GM12878 (cell line): Measurements from ENCODE around the gene SHISA2. TPM values are rescaled to one million over a fixed set of nuclear protein-coding genes. Genes with fewer than 3 reads are reported as not detected.

ENCODE experiments used
- ATAC-seq: fragments of 200-7000 bp; cut with Tn5 transposase; 3 replicates; pipeline ENCODE4 v1.9.1; 2020; ENCODE audit warnings: mild to moderate bottlenecking, moderate library complexity
- BruUV-seq: library from RNA; stranded (reverse); fragments of 400-500 nt; replicated peaks from 2 replicates; lab custom pipeline; 2021; lab: Mats Ljungman, UMichigan
- CTCF ChIA-PET: fragments of 300-600 bp; sonication (Branson Sonifier 250); formaldehyde crosslinking; extraction: SDS; loops from one replicate; lab custom pipeline; 2021; ENCODE audit warnings: inconsistent platforms; lab: Yijun Ruan, JAX
- POLR2A ChIA-PET: fragments of 350-600 bp; formaldehyde crosslinking; extraction: SDS; loops from one replicate; lab custom pipeline; 2021; ENCODE audit warnings: inconsistent platforms; lab: Charles Lee
- RAD21 ChIA-PET: fragments of 300-600 bp; sonication (Branson Sonifier 250); formaldehyde crosslinking; loops from one replicate; lab custom pipeline; 2023; ENCODE audit warnings: antibody characterized with exemption; ENCODE audit not compliant: unreplicated experiment; lab: Charles Lee
- SMC1A ChIA-PET: fragments of 300-600 bp; sonication (Branson Sonifier 250); formaldehyde crosslinking; loops from one replicate; lab custom pipeline; 2023; ENCODE audit not compliant: unreplicated experiment, uncharacterized antibody; lab: Charles Lee
- DNase-seq: peaks from one replicate; pipeline ENCODE4 v3.0.0-alpha.2; 2011; ENCODE audit warnings: low read depth, low spot score
- FAIRE-seq: peaks from 3 replicates; lab custom pipeline; 2011; peaks lifted over from hg19 to GRCh38; lab: Jason Lieb, UNC
- H2AFZ ChIP-seq: 2 replicates; pipeline ENCODE4 v1.6.0; 2011; ENCODE audit warnings: low read depth, low read length, control low read depth; ENCODE audit not compliant: control insufficient read depth
- H3K27ac ChIP-seq: 2 replicates; pipeline ENCODE4 v1.5.1; 2011; ENCODE audit warnings: control low read depth; ENCODE audit not compliant: control insufficient read depth, insufficient read depth
- H3K27me3 ChIP-seq, 2 experiments: replicated peaks in 1 of 2; 2 replicates each; pipeline versions ENCODE4 v1.6.0 to v1.6.1; 2011; ENCODE audit warnings: low read length in 1 of 2; ENCODE audit not compliant: control insufficient read depth in 2 of 2, insufficient read depth in 2 of 2
- H3K36me3 ChIP-seq, 2 experiments: 2 replicates each; pipeline ENCODE4 v1.5.1; 2011; ENCODE audit warnings: low read length in 1 of 2; ENCODE audit not compliant: control insufficient read depth in 2 of 2, insufficient read depth in 2 of 2
- H3K4me1 ChIP-seq: 2 replicates; pipeline ENCODE4 v1.6.1; 2011; ENCODE audit warnings: mild to moderate bottlenecking, low read length, moderate library complexity, mixed read lengths; ENCODE audit not compliant: control insufficient read depth, insufficient read depth
- H3K4me2 ChIP-seq: 2 replicates; pipeline ENCODE4 v1.6.0; 2011; ENCODE audit warnings: control low read depth; ENCODE audit not compliant: control insufficient read depth, insufficient read depth
- H3K4me3 ChIP-seq: fragments of 200-600 bp; sonication (generic); 2 replicates; pipeline ENCODE4 v1.5.1; 2016
- H3K79me2 ChIP-seq: 2 replicates; pipeline ENCODE4 v1.6.0; 2011; ENCODE audit warnings: low read length; ENCODE audit not compliant: control insufficient read depth, insufficient read depth
- H3K9ac ChIP-seq: 2 replicates; pipeline ENCODE4 v1.8.0; 2011; ENCODE audit warnings: low read length, control low read depth, mixed read lengths; ENCODE audit not compliant: control insufficient read depth, insufficient read depth
- H3K9me3 ChIP-seq: replicated peaks from 3 replicates; pipeline ENCODE4 v1.5.1; 2011; ENCODE audit warnings: mild to moderate bottlenecking, low read length; ENCODE audit not compliant: control insufficient read depth, insufficient read depth
- H4K20me1 ChIP-seq: 2 replicates; pipeline ENCODE4 v1.6.0; 2011; ENCODE audit not compliant: control insufficient read depth, insufficient read depth
- ATF7 ChIP-seq: fragments of 450-650 bp; IDR thresholded peaks from 2 replicates; pipeline ENCODE4 v1.6.1; 2016; ENCODE audit warnings: low read depth, mild to moderate bottlenecking
- CHD4 ChIP-seq: fragments of 200-600 bp; sonication (generic); IDR thresholded peaks from 2 replicates; pipeline ENCODE4 v1.6.1; 2016; ENCODE audit warnings: mild to moderate bottlenecking
- FOXM1 ChIP-seq: IDR thresholded peaks from 2 replicates; pipeline ENCODE4 v1.6.1; 2012; ENCODE audit warnings: low read depth, mild to moderate bottlenecking, inconsistent platforms, low read length, moderate library complexity
- HSF1 ChIP-seq: fragments of 150-350 bp; IDR thresholded peaks from 2 replicates; pipeline ENCODE4 v1.6.1; 2014; ENCODE audit warnings: mild to moderate bottlenecking, low read depth, low read length
- NRF1 ChIP-seq: conservative IDR thresholded peaks from 2 replicates; pipeline ENCODE4 v1.6.1; 2011; ENCODE audit warnings: mild to moderate bottlenecking, low read depth, low read length, improper control_type of control experiment
- POLR2A ChIP-seq: IDR thresholded peaks from 2 replicates; pipeline ENCODE4 v1.6.1; 2011; ENCODE audit warnings: low read depth, mild to moderate bottlenecking, low read length
- POLR2AphosphoS5 ChIP-seq: IDR thresholded peaks from 2 replicates; pipeline ENCODE4 v1.6.1; 2011; ENCODE audit warnings: mild to moderate bottlenecking, low read length, inconsistent platforms
- SP1 ChIP-seq: IDR thresholded peaks from one replicate; pipeline ENCODE4 v1.6.1; 2011; ENCODE audit warnings: low read depth, low read length
- SPI1 ChIP-seq: IDR thresholded peaks from 2 replicates; pipeline ENCODE4 v1.6.1; 2011; ENCODE audit warnings: low read depth, mild to moderate bottlenecking, low read length, moderate library complexity, borderline replicate concordance; ENCODE audit not compliant: insufficient read depth
- SUPT20H ChIP-seq: IDR thresholded peaks from 2 replicates; pipeline ENCODE4 v1.6.1; 2011; ENCODE audit warnings: low read depth, mild to moderate bottlenecking, low read length, moderate library complexity, borderline replicate concordance; ENCODE audit not compliant: control insufficient read depth
- SUZ12 ChIP-seq: fragments of 200-600 bp; sonication (generic); IDR thresholded peaks from one replicate; pipeline ENCODE4 v1.6.1; 2018; ENCODE audit warnings: antibody characterized with exemption, mild to moderate bottlenecking; ENCODE audit not compliant: unreplicated experiment
- TCF12 ChIP-seq: IDR thresholded peaks from 2 replicates; pipeline ENCODE4 v1.6.1; 2011; ENCODE audit warnings: low read depth, mild to moderate bottlenecking, low read length
- ZBTB11 ChIP-seq: fragments of 450-650 bp; formaldehyde crosslinking; IDR thresholded peaks from 2 replicates; pipeline ENCODE4 v1.5.0; 2022; ENCODE audit warnings: mild to moderate bottlenecking, missing genetic modification characterization
- ZNF24 ChIP-seq: fragments of 450-650 bp; IDR thresholded peaks from 2 replicates; pipeline ENCODE4 v1.6.1; 2017; ENCODE audit warnings: antibody characterized with exemption, mild to moderate bottlenecking
- WGBS: methylation state at CpG from one replicate; pipeline ENCODE4 v1.1.6; 2016; ENCODE audit warnings: low lambda C conversion rate; ENCODE audit not compliant: insufficient replicate concordance, insufficient coverage; ENCODE audit errors: missing lambda C conversion rate; 5-methylcytosine and 5-hydroxymethylcytosine counted together
- in situ Hi-C: fragments of 300-500 bp; cut with MboI; formaldehyde crosslinking; loops from 9 replicates; pipeline ENCODE4 v1.14.3; 2018; ENCODE audit warnings: mixed read lengths
- intact Hi-C: fragments of 100-400 bp; cut with micrococcal nuclease; formaldehyde crosslinking; loops from one replicate; pipeline ENCODE4 v1.14.2; 2022; ENCODE audit not compliant: unreplicated experiment
- polyA plus RNA-seq, 11 experiments: library from polyadenylated mRNA; depleted of rRNA in 4 of 11; unstranded in 6 of 11; stranded (reverse) in 5 of 11; fragments of >200 nt; fragmentation: Nextera tagmentation in 4 of 11; fragmentation: Illumina TruSeq in 1 of 11; extraction: Ambion mirVana in 4 of 11; extraction: Trizol in 1 of 11; gene quantifications; 1 replicate in 1 of 11; 2 replicates in 10 of 11; pipeline versions ENCODE4 v1.2.1 to v1.2.3, GENCODE V29; 2011 to 2016; ENCODE audit warnings: inconsistent platforms in 2 of 11, missing spikeins in 2 of 11, low read depth in 1 of 11
- total RNA-seq, 4 experiments: library from RNA; depleted of rRNA in 3 of 4; stranded (reverse); fragments of >200 nt in 3 of 4; fragmentation: Illumina TruSeq in 1 of 4; extraction: Trizol in 1 of 4; gene quantifications; 2 replicates each; pipeline versions ENCODE4 v1.2.1 to v1.2.3, GENCODE V29; 2013 to 2021
- TF ChIP-seq, protein P1 (sequence below): fragments of 450-650 bp; IDR thresholded peaks from 2 replicates; pipeline ENCODE4 v1.6.1; 2017; ENCODE audit warnings: mild to moderate bottlenecking, moderate library complexity

The SHISA2 gene
- total and polyA plus RNA-seq, 10 of the 15 experiments (the other 5 are each of a cell fraction or from before 2014, with no cell fraction given), result 0.04 to 0.08 TPM; not detected in 8

GRCh38 chr13:26007261-26008125, 44.3 kb downstream of the SHISA2 start:
- Histone ChIP-seq H3K36me3 (no peaks in the 10 kb centered on the region), H3K9me3 (no peaks in the 10 kb centered on the region), H4K20me1 (no peaks in the 10 kb centered on the region), H3K9ac (no peak overlapping the region), H3K4me3 (no peak overlapping the region), H3K79me2 (no peaks in the 10 kb centered on the region), H3K4me2 (no peak overlapping the region), H3K4me1 (no peaks in the 10 kb centered on the region), H3K27ac (no peak overlapping the region), H3K27me3 (no peaks in the 10 kb centered on the region; a peak in 2 of 4 replicates), H2AFZ (no peak overlapping the region)
- DNase-seq (no peak), FAIRE-seq (no peak), ATAC-seq (no peak)
- ChIA-PET CTCF (no interaction called here), SMC1A (no interaction called here), RAD21 (no interaction called here), POLR2A (no interaction called here)
- in situ Hi-C loops (no loop called here), intact Hi-C loops (no loop called here)
- WGBS, result 0% methylated on average over 1 of the region's 1 CpG
- BruUV-seq, result no TSS peak
- TF ChIP-seq NRF1 (no peak), POLR2A (no peak), HSF1 (no peak), SP1 (no peak), SUPT20H (no peak), SPI1 (no peak), ZNF24 (no peak), TCF12 (no peak), ATF7 (no peak), CHD4 (no peak), SUZ12 (no peak), FOXM1 (no peak), POLR2AphosphoS5 (no peak), ZBTB11 (CRISPR knock-in tag) (no peak)
- TF ChIP-seq, protein P1, sequence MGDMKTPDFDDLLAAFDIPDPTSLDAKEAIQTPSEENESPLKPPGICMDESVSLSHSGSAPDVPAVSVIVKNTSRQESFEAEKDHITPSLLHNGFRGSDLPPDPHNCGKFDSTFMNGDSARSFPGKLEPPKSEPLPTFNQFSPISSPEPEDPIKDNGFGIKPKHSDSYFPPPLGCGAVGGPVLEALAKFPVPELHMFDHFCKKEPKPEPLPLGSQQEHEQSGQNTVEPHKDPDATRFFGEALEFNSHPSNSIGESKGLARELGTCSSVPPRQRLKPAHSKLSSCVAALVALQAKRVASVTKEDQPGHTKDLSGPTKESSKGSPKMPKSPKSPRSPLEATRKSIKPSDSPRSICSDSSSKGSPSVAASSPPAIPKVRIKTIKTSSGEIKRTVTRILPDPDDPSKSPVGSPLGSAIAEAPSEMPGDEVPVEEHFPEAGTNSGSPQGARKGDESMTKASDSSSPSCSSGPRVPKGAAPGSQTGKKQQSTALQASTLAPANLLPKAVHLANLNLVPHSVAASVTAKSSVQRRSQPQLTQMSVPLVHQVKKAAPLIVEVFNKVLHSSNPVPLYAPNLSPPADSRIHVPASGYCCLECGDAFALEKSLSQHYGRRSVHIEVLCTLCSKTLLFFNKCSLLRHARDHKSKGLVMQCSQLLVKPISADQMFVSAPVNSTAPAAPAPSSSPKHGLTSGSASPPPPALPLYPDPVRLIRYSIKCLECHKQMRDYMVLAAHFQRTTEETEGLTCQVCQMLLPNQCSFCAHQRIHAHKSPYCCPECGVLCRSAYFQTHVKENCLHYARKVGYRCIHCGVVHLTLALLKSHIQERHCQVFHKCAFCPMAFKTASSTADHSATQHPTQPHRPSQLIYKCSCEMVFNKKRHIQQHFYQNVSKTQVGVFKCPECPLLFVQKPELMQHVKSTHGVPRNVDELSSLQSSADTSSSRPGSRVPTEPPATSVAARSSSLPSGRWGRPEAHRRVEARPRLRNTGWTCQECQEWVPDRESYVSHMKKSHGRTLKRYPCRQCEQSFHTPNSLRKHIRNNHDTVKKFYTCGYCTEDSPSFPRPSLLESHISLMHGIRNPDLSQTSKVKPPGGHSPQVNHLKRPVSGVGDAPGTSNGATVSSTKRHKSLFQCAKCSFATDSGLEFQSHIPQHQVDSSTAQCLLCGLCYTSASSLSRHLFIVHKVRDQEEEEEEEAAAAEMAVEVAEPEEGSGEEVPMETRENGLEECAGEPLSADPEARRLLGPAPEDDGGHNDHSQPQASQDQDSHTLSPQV, result no peak
